ENCODE results near the gene BCO2.

DNA sequence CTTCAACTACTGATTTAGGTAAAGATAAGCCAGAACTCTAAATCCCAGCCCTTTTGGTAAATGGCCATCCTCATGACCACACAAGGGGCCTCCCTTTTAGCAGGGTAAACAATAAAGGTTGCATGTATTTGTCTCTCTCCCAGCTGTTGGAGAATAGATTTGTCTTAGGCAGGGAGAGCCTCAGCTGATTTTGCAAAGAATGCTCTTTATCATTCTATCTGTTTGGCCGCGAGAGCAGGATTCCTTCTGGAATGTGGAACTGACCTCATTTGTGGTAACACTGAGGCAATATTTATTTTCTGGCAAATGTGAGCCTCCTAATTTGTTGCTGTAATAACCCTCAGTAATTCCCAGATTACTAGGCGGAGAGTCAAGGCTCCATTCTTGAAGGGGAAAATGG is 66.2 kb downstream of the BCO2 start:
- TF ChIP-seq, protein P1, sequence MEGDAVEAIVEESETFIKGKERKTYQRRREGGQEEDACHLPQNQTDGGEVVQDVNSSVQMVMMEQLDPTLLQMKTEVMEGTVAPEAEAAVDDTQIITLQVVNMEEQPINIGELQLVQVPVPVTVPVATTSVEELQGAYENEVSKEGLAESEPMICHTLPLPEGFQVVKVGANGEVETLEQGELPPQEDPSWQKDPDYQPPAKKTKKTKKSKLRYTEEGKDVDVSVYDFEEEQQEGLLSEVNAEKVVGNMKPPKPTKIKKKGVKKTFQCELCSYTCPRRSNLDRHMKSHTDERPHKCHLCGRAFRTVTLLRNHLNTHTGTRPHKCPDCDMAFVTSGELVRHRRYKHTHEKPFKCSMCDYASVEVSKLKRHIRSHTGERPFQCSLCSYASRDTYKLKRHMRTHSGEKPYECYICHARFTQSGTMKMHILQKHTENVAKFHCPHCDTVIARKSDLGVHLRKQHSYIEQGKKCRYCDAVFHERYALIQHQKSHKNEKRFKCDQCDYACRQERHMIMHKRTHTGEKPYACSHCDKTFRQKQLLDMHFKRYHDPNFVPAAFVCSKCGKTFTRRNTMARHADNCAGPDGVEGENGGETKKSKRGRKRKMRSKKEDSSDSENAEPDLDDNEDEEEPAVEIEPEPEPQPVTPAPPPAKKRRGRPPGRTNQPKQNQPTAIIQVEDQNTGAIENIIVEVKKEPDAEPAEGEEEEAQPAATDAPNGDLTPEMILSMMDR (IDR thresholded peaks at IDR 0.05) = no peak
- TF ChIP-seq POLR2A (IDR thresholded peaks at IDR 0.05) (no peak), POLR2AphosphoS5 (IDR thresholded peaks at IDR 0.05) (peak; percentile 27)

Measured in prostate gland (tissue), 2 donors.